Erythroblast (primary cell): Measurements from ENCODE around the gene PSMD6.

ENCODE experiments used
- GATA1 ChIP-seq: IDR thresholded peaks from 2 replicates; pipeline ENCODE4 v1.6.1; 2011; ENCODE audit warnings: low read depth, mild to moderate bottlenecking, control low read depth, low read length, moderate library complexity
- POLR2A ChIP-seq: IDR thresholded peaks from 2 replicates; pipeline ENCODE4 v1.6.1; 2011; ENCODE audit warnings: mild to moderate bottlenecking, low read length

- TF ChIP-seq POLR2A (no peak), GATA1 (no peak)
Measured at GRCh38 chr3:63961891-63962290, 61.4 kb downstream of the PSMD6 start.
